ENCODE results near the gene NBEA.

The NBEA gene

DNA sequence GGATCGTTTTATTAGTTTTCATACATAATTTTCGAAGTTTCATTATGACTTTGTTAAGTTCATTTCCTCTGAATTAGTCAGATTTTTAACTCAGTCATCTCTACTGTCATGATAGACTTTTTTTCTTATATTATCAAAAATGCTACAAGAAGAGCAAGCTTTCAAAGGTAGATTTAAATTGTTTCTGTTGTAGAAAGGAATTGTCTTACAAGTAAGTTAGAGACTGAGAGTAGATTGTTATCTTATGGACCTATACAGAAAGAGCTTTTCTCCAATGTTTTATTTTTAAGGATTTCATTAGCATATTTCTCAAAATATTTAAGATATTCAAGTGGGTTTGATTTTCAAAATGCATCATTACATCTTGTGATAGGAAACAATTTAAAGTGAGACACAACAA is 531.7 kb downstream of the NBEA start:
- H3K27ac ChIP-seq (replicated peaks) = no peak overlapping the region
- TF ChIP-seq SPI1 (IDR thresholded peaks at IDR 0.05; ENCODE audit: borderline replicate concordance, low read depth) = no peak
- no peak for DNase-seq (ENCODE audit: low read depth in 1 of 2, low spot score in 1 of 2)
- peaks cover 82% of the 10 kb centered on the region for H3K27me3 ChIP-seq (ENCODE audit: insufficient read depth, poor library complexity, severe bottlenecking)
- no peak overlapping the region for H3K4me3 ChIP-seq (replicated peaks; ENCODE audit: insufficient read depth, low read length)

DNA sequence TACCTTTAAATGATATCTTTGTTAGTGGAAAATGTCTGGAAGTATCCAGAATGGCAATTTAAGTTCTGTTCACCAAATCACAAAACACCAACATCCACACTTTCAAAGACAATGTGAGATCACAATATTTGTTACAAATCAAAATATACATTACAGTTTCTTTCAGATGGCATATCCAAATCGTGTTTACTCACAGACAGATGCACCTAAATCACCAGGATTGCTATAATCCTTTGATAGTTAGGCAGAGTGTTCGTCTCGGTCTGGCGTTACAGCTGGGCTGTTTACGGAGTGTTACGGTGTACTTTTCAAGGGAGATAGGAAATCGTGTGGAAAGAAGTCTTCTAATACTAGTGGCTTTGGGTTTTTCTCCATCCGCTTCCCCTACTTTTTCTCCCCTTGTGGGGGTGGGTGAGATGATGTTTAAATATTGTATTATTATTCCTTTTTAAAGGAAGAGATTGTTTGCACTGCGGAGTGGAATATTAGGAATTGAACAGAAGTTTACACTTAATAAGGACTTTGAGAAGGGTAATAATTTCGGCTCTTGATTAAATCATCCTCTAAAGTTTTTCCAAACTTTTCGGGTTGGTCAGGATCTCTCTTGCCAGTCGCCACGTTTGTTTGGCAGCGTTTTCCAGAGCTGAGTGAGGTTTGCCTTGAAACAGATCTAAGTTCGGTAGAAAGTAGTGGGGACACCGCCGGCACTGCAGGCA is 532.6 kb downstream of the NBEA start:
- DNase-seq (ENCODE audit: low read depth in 1 of 2, low spot score in 1 of 2) = no peak
- H3K4me3 ChIP-seq (replicated peaks; ENCODE audit: insufficient read depth, low read length) = no peak overlapping the region
- H3K27ac ChIP-seq (replicated peaks) = no peak overlapping the region
- peaks cover 85% of the 10 kb centered on the region for H3K27me3 ChIP-seq (ENCODE audit: insufficient read depth, poor library complexity, severe bottlenecking)
- no peak for TF ChIP-seq POLR2AphosphoS5 (IDR thresholded peaks at IDR 0.05; ENCODE audit: low read depth)
- TF ChIP-seq, protein P1, sequence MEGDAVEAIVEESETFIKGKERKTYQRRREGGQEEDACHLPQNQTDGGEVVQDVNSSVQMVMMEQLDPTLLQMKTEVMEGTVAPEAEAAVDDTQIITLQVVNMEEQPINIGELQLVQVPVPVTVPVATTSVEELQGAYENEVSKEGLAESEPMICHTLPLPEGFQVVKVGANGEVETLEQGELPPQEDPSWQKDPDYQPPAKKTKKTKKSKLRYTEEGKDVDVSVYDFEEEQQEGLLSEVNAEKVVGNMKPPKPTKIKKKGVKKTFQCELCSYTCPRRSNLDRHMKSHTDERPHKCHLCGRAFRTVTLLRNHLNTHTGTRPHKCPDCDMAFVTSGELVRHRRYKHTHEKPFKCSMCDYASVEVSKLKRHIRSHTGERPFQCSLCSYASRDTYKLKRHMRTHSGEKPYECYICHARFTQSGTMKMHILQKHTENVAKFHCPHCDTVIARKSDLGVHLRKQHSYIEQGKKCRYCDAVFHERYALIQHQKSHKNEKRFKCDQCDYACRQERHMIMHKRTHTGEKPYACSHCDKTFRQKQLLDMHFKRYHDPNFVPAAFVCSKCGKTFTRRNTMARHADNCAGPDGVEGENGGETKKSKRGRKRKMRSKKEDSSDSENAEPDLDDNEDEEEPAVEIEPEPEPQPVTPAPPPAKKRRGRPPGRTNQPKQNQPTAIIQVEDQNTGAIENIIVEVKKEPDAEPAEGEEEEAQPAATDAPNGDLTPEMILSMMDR (IDR thresholded peaks at IDR 0.05; ENCODE audit: insufficient read depth, low read length) = no peak
- TF ChIP-seq, protein P2, sequence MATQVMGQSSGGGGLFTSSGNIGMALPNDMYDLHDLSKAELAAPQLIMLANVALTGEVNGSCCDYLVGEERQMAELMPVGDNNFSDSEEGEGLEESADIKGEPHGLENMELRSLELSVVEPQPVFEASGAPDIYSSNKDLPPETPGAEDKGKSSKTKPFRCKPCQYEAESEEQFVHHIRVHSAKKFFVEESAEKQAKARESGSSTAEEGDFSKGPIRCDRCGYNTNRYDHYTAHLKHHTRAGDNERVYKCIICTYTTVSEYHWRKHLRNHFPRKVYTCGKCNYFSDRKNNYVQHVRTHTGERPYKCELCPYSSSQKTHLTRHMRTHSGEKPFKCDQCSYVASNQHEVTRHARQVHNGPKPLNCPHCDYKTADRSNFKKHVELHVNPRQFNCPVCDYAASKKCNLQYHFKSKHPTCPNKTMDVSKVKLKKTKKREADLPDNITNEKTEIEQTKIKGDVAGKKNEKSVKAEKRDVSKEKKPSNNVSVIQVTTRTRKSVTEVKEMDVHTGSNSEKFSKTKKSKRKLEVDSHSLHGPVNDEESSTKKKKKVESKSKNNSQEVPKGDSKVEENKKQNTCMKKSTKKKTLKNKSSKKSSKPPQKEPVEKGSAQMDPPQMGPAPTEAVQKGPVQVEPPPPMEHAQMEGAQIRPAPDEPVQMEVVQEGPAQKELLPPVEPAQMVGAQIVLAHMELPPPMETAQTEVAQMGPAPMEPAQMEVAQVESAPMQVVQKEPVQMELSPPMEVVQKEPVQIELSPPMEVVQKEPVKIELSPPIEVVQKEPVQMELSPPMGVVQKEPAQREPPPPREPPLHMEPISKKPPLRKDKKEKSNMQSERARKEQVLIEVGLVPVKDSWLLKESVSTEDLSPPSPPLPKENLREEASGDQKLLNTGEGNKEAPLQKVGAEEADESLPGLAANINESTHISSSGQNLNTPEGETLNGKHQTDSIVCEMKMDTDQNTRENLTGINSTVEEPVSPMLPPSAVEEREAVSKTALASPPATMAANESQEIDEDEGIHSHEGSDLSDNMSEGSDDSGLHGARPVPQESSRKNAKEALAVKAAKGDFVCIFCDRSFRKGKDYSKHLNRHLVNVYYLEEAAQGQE (IDR thresholded peaks at IDR 0.05; ENCODE audit: insufficient replicate concordance, low read depth) = no peak
- TF ChIP-seq SPI1 (IDR thresholded peaks at IDR 0.05; ENCODE audit: borderline replicate concordance, low read depth) = no peak
- TF ChIP-seq GABPA (IDR thresholded peaks at IDR 0.05; ENCODE audit: low read depth) = no peak

DNA sequence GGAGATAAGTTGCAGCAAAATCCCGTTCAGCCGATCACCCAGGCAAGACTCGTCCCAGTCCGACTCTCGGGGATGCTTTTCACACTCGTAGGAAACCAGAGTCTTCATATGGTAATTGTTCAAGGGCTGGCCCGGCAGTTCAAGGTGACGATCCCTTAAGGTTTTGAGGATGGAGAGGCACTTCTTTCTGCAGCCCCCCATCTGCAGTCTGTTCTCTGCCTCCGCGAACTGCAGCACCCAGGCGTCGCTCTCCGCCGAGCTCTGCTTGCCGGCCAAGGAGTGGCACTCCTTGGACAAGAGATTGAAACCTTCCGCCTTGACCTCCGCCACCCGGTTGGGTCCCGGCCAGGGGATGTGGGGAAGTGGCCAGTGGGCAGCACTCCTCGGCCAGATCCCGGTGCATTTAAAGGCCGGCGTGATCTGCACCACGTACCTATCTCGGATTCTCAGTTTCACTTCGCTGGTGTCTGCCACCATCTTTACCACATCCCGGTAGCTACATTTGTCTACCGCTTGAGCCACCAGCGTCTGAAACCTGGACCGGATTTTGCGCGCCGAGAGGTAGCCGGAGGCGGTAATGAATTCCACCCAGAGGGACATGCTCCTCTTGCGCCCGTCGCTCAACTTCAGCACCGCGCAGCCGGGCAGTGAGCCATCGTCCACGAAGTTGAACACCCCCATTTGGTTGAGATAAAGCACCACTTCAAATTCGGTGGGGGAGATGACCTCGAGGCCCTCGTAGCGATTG is 533.3 kb downstream of the NBEA start:
- no peak for DNase-seq (ENCODE audit: low read depth in 1 of 2, low spot score in 1 of 2)
- peaks cover 78% of the 10 kb centered on the region for H3K27me3 ChIP-seq (ENCODE audit: insufficient read depth, poor library complexity, severe bottlenecking)
- no peak overlapping the region for H3K4me3 ChIP-seq (replicated peaks; ENCODE audit: insufficient read depth, low read length)
- no peak overlapping the region for H3K27ac ChIP-seq (replicated peaks)
- TF ChIP-seq SPI1 (IDR thresholded peaks at IDR 0.05; ENCODE audit: borderline replicate concordance, low read depth) = no peak
- TF ChIP-seq, protein P1 (IDR thresholded peaks at IDR 0.05; ENCODE audit: insufficient read depth, low read length) = no peak
- no peak for TF ChIP-seq POLR2AphosphoS5 (IDR thresholded peaks at IDR 0.05; ENCODE audit: low read depth)
- TF ChIP-seq, protein P2 (IDR thresholded peaks at IDR 0.05; ENCODE audit: insufficient replicate concordance, low read depth) = no peak
- TF ChIP-seq GABPA (IDR thresholded peaks at IDR 0.05; ENCODE audit: low read depth) = no peak
